ENCODE results near the gene SCFD1. TPM values are rescaled to one million over a fixed set of nuclear protein-coding genes. Genes with fewer than 3 reads are reported as not detected.

SCFD1 gene
- total and polyA plus RNA-seq, 10 of the 15 experiments (the other 5 are each of a cell fraction or from before 2014, with no cell fraction given), result 61.5 to 98.4 (median 82.5) TPM

DNA sequence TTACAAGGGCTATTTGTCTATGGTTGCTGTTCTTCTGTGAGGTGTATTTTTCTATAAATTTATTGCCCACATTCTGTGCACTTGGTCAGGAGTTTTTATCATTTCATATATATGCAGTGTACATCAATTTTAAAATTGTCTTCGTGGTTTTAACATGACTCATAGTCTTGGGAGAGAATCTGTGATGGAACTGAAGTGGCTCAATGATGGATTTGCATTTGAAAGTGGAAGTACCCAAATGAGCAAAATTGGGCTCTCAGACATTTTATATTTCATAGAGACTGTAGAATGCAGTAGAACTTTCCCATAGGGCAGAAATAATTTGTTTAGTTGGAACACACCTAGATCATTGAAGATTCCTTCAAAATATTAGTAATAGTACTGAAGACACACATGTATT, 1.9 kb upstream of the SCFD1 start:
- Histone ChIP-seq H3K9ac (ENCODE audit: control insufficient read depth, insufficient read depth, low read length) (no peak overlapping the region), H3K9me3 (replicated peaks; ENCODE audit: control insufficient read depth, insufficient read depth, low read length) (no peaks in the 10 kb centered on the region; the same call in 2 of the 3 replicates), H3K27ac (ENCODE audit: control insufficient read depth, insufficient read depth) (peak overlapping the region; percentile 97), H4K20me1 (ENCODE audit: control insufficient read depth, insufficient read depth) (no peaks in the 10 kb centered on the region), H3K4me2 (ENCODE audit: control insufficient read depth, insufficient read depth) (peak overlapping the region; percentile 73), H3K36me3 (ENCODE audit: control insufficient read depth in 2 of 2, insufficient read depth in 2 of 2, low read length in 1 of 2) (no peaks in the 10 kb centered on the region), H3K27me3 (replicated peaks in 1 of 2; ENCODE audit: control insufficient read depth in 2 of 2, insufficient read depth in 2 of 2, low read length in 1 of 2) (no peaks in the 10 kb centered on the region), H3K4me1 (ENCODE audit: control insufficient read depth, insufficient read depth, low read length) (peaks cover 26% of the 10 kb centered on the region), H2AFZ (ENCODE audit: control insufficient read depth, low read depth, low read length) (no peak overlapping the region; the same call in 1 of the 2 replicates), H3K79me2 (ENCODE audit: control insufficient read depth, insufficient read depth, low read length) (peaks cover 33% of the 10 kb centered on the region), H3K4me3 (no peak overlapping the region)
- POLR2A ChIA-PET, result no interaction called here
- in situ Hi-C loops (cut with MboI), result no loop called here
- peak; percentile 43 for DNase-seq (ENCODE audit: low read depth, low spot score)
- peak; percentile 46 for ATAC-seq
- SMC1A ChIA-PET (ENCODE audit: uncharacterized antibody, unreplicated experiment), result no interaction called here
- CTCF ChIA-PET, result interaction anchor here (0.9 kb wide), 1 partner anchor 9 kb away, joined by 3 read pairs; no protein-coding TSS in a partner anchor
- RAD21 ChIA-PET (ENCODE audit: unreplicated experiment), result no interaction called here
- WGBS (ENCODE audit: insufficient coverage, insufficient replicate concordance, low lambda C conversion rate, missing lambda C conversion rate), result 7% methylated on average over 1 of the region's 1 CpG
- BruUV-seq (replicated peaks), result no TSS peak
- intact Hi-C loops (cut with micrococcal nuclease; ENCODE audit: unreplicated experiment), result no loop called here
- no peak for FAIRE-seq
- TF ChIP-seq KAT2A (conservative IDR thresholded peaks at IDR 0.05; ENCODE audit: control insufficient read depth, low read depth, low read length) (no peak), KLF5 (IDR thresholded peaks at IDR 0.05; ENCODE audit: partially characterized antibody) (no peak), ZBTB4 (CRISPR knock-in tag; IDR thresholded peaks at IDR 0.05) (no peak), RAD51 (IDR thresholded peaks at IDR 0.05) (no peak), POU2F2 (IDR thresholded peaks at IDR 0.05; ENCODE audit: borderline replicate concordance, low read depth, low read length) (peak; percentile 75; the same call in 2 of the 3 replicates), PAX8 (IDR thresholded peaks at IDR 0.05) (no peak), RUNX3 (IDR thresholded peaks at IDR 0.05; ENCODE audit: low read length) (peak; percentile 78), NRF1 (conservative IDR thresholded peaks at IDR 0.05; ENCODE audit: low read depth, low read length) (no peak), DPF2 (IDR thresholded peaks at IDR 0.05) (no peak), ZNF217 (IDR thresholded peaks at IDR 0.05) (no peak)
- TF ChIP-seq, protein P1, sequence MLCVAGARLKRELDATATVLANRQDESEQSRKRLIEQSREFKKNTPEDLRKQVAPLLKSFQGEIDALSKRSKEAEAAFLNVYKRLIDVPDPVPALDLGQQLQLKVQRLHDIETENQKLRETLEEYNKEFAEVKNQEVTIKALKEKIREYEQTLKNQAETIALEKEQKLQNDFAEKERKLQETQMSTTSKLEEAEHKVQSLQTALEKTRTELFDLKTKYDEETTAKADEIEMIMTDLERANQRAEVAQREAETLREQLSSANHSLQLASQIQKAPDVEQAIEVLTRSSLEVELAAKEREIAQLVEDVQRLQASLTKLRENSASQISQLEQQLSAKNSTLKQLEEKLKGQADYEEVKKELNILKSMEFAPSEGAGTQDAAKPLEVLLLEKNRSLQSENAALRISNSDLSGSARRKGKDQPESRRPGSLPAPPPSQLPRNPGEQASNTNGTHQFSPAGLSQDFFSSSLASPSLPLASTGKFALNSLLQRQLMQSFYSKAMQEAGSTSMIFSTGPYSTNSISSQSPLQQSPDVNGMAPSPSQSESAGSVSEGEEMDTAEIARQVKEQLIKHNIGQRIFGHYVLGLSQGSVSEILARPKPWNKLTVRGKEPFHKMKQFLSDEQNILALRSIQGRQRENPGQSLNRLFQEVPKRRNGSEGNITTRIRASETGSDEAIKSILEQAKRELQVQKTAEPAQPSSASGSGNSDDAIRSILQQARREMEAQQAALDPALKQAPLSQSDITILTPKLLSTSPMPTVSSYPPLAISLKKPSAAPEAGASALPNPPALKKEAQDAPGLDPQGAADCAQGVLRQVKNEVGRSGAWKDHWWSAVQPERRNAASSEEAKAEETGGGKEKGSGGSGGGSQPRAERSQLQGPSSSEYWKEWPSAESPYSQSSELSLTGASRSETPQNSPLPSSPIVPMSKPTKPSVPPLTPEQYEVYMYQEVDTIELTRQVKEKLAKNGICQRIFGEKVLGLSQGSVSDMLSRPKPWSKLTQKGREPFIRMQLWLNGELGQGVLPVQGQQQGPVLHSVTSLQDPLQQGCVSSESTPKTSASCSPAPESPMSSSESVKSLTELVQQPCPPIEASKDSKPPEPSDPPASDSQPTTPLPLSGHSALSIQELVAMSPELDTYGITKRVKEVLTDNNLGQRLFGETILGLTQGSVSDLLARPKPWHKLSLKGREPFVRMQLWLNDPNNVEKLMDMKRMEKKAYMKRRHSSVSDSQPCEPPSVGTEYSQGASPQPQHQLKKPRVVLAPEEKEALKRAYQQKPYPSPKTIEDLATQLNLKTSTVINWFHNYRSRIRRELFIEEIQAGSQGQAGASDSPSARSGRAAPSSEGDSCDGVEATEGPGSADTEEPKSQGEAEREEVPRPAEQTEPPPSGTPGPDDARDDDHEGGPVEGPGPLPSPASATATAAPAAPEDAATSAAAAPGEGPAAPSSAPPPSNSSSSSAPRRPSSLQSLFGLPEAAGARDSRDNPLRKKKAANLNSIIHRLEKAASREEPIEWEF (IDR thresholded peaks at IDR 0.05; ENCODE audit: insufficient replicate concordance, low read depth, low read length), result no peak
- TF ChIP-seq, protein P2, sequence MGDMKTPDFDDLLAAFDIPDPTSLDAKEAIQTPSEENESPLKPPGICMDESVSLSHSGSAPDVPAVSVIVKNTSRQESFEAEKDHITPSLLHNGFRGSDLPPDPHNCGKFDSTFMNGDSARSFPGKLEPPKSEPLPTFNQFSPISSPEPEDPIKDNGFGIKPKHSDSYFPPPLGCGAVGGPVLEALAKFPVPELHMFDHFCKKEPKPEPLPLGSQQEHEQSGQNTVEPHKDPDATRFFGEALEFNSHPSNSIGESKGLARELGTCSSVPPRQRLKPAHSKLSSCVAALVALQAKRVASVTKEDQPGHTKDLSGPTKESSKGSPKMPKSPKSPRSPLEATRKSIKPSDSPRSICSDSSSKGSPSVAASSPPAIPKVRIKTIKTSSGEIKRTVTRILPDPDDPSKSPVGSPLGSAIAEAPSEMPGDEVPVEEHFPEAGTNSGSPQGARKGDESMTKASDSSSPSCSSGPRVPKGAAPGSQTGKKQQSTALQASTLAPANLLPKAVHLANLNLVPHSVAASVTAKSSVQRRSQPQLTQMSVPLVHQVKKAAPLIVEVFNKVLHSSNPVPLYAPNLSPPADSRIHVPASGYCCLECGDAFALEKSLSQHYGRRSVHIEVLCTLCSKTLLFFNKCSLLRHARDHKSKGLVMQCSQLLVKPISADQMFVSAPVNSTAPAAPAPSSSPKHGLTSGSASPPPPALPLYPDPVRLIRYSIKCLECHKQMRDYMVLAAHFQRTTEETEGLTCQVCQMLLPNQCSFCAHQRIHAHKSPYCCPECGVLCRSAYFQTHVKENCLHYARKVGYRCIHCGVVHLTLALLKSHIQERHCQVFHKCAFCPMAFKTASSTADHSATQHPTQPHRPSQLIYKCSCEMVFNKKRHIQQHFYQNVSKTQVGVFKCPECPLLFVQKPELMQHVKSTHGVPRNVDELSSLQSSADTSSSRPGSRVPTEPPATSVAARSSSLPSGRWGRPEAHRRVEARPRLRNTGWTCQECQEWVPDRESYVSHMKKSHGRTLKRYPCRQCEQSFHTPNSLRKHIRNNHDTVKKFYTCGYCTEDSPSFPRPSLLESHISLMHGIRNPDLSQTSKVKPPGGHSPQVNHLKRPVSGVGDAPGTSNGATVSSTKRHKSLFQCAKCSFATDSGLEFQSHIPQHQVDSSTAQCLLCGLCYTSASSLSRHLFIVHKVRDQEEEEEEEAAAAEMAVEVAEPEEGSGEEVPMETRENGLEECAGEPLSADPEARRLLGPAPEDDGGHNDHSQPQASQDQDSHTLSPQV (IDR thresholded peaks at IDR 0.05), result 0 out of 2 replicates have a peak, but pooled peaks have one; percentile 7
